Measurements from ENCODE around the gene GPRIN1. TPM values are rescaled to one million over a fixed set of nuclear protein-coding genes. Genes with fewer than 3 reads are reported as not detected.

GPRIN1 gene
- total RNA-seq, 1 experiment from 2014 or later: 8.5 TPM

DNA sequence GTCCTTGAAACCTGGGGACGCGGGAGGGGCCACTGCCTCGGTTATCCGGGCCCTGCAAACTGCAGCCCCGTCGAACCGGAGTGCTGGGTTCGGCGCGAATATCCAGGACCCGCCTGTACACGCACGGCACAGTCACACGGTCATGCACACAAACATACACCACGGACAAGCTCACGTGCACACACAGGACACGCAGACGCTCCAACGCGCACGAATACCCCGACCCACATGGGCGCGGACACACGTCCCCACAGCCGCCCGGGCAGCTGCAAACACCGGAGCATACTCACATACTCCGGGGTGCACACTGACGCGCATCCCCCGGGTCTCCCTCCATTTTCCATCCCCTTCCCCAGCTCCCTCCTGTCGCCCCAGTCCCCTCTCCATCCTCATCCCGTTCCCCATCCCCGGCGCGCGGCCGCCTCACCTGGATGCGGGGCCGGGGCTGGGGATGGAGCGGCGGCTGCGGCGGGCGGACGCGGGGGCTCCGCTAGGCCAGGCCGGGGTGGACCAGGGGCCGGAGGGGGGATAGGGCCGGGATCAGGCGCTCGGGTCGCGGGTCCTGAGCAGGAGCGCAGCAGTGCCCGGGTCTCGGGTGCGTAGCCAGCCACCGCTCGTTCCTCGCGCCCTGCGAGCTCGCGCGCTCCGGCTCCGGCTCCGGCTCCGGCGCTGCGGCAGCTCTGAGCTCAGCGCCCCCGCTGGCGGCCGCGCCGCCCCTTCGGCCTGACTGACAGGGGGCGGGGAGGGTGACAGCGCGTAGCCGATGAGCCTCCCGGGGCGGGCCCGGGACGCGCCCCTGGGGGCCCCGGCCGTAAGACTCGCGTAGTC is 20.1 kb upstream of the GPRIN1 start, which contains the start of the genes EIF4E1B and SNCB:
TSS of gene EIF4E1B (plus strand) at position 823 of the 828 bp plus-strand sequence. CDS start 12,113 bp downstream, outside the sequence.
TSS of gene SNCB (minus strand) at position 682 of the 828 bp plus-strand sequence. CDS start 880 bp downstream, outside the sequence.
- CTCF ChIA-PET: interaction anchor here (0.6 to 3.5 kb wide), 19 partner anchors 8 to 900 kb away, joined by 3 to 22 read pairs (median 4); partner anchors contain the start of genes FAF2, TSPAN17 and ZNF346
- POLR2A ChIA-PET: interaction anchor here (1.0 kb wide), 1 partner anchor 93 kb away, joined by 3 read pairs; the partner anchor contains the start of gene RNF44
- no peaks in the 10 kb centered on the region for H3K36me3 Mint-ChIP-seq
- TF ChIP-seq TP53 (CRISPR knock-in tag; IDR thresholded peaks at IDR 0.05) (peak; percentile 56; the same call in 1 of the 2 replicates), ZNF263 (CRISPR knock-in tag; IDR thresholded peaks at IDR 0.05; ENCODE audit: low read depth) (peak; percentile 52; the same call in 1 of the 2 replicates), ZNF423 (CRISPR knock-in tag; IDR thresholded peaks at IDR 0.05) (peak; percentile 87), ZNF138 (CRISPR knock-in tag; conservative IDR thresholded peaks at IDR 0.05) (no peak), CREM (CRISPR knock-in tag; IDR thresholded peaks at IDR 0.05) (0 out of 2 replicates have a peak, but pooled peaks have one; percentile 8), NFE2L1 (CRISPR knock-in tag; IDR thresholded peaks at IDR 0.05) (0 out of 2 replicates have a peak, but pooled peaks have one; percentile 45), NR3C1 (CRISPR knock-in tag; conservative IDR thresholded peaks at IDR 0.05; ENCODE audit: low read depth) (peak; percentile 75; the same call in 1 of the 2 replicates), ZNF317 (CRISPR knock-in tag; IDR thresholded peaks at IDR 0.05; ENCODE audit: borderline replicate concordance, low read depth) (peak; percentile 41; the same call in 1 of the 2 replicates), CREB1 (CRISPR knock-in tag; IDR thresholded peaks at IDR 0.05) (no peak), NFYB (CRISPR knock-in tag; conservative IDR thresholded peaks at IDR 0.05; ENCODE audit: low read depth) (0 out of 2 replicates have a peak, but pooled peaks have one; percentile 3), ATF1 (CRISPR knock-in tag; IDR thresholded peaks at IDR 0.05) (0 out of 2 replicates have a peak, but pooled peaks have one; percentile 33), ZNF232 (CRISPR knock-in tag; IDR thresholded peaks at IDR 0.05) (0 out of 2 replicates have a peak, but pooled peaks have one; percentile 49), GABPB1 (CRISPR knock-in tag; IDR thresholded peaks at IDR 0.05) (no peak), KAT7 (CRISPR knock-in tag; IDR thresholded peaks at IDR 0.05; ENCODE audit: borderline replicate concordance) (peak; percentile 17; the same call in 1 of the 2 replicates), ZBTB21 (CRISPR knock-in tag; IDR thresholded peaks at IDR 0.05; ENCODE audit: borderline replicate concordance) (peak; percentile 45; the same call in 1 of the 2 replicates), SP1 (CRISPR knock-in tag; conservative IDR thresholded peaks at IDR 0.05) (peak; percentile 80; the same call in 1 of the 2 replicates), FOXK1 (CRISPR knock-in tag; IDR thresholded peaks at IDR 0.05) (0 out of 2 replicates have a peak, but pooled peaks have one; percentile 19), FOXP1 (CRISPR knock-in tag; IDR thresholded peaks at IDR 0.05; ENCODE audit: borderline replicate concordance) (peak; percentile 57), ETV6 (CRISPR knock-in tag; IDR thresholded peaks at IDR 0.05) (peak; percentile 51)
- TF ChIP-seq, protein P1, sequence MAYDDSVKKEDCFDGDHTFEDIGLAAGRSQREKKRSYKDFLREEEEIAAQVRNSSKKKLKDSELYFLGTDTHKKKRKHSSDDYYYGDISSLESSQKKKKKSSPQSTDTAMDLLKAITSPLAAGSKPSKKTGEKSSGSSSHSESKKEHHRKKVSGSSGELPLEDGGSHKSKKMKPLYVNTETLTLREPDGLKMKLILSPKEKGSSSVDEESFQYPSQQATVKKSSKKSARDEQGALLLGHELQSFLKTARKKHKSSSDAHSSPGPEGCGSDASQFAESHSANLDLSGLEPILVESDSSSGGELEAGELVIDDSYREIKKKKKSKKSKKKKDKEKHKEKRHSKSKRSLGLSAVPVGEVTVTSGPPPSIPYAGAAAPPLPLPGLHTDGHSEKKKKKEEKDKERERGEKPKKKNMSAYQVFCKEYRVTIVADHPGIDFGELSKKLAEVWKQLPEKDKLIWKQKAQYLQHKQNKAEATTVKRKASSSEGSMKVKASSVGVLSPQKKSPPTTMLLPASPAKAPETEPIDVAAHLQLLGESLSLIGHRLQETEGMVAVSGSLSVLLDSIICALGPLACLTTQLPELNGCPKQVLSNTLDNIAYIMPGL (CRISPR knock-in tag; IDR thresholded peaks at IDR 0.05): peak; percentile 89
- TF ChIP-seq, protein P2, sequence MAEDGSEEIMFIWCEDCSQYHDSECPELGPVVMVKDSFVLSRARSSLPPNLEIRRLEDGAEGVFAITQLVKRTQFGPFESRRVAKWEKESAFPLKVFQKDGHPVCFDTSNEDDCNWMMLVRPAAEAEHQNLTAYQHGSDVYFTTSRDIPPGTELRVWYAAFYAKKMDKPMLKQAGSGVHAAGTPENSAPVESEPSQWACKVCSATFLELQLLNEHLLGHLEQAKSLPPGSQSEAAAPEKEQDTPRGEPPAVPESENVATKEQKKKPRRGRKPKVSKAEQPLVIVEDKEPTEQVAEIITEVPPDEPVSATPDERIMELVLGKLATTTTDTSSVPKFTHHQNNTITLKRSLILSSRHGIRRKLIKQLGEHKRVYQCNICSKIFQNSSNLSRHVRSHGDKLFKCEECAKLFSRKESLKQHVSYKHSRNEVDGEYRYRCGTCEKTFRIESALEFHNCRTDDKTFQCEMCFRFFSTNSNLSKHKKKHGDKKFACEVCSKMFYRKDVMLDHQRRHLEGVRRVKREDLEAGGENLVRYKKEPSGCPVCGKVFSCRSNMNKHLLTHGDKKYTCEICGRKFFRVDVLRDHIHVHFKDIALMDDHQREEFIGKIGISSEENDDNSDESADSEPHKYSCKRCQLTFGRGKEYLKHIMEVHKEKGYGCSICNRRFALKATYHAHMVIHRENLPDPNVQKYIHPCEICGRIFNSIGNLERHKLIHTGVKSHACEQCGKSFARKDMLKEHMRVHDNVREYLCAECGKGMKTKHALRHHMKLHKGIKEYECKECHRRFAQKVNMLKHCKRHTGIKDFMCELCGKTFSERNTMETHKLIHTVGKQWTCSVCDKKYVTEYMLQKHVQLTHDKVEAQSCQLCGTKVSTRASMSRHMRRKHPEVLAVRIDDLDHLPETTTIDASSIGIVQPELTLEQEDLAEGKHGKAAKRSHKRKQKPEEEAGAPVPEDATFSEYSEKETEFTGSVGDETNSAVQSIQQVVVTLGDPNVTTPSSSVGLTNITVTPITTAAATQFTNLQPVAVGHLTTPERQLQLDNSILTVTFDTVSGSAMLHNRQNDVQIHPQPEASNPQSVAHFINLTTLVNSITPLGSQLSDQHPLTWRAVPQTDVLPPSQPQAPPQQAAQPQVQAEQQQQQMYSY (CRISPR knock-in tag; IDR thresholded peaks at IDR 0.05): peak; percentile 87
- TF ChIP-seq, protein P3, sequence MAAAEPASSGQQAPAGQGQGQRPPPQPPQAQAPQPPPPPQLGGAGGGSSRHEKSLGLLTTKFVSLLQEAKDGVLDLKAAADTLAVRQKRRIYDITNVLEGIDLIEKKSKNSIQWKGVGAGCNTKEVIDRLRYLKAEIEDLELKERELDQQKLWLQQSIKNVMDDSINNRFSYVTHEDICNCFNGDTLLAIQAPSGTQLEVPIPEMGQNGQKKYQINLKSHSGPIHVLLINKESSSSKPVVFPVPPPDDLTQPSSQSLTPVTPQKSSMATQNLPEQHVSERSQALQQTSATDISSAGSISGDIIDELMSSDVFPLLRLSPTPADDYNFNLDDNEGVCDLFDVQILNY (CRISPR knock-in tag; IDR thresholded peaks at IDR 0.05): peak; percentile 87
- TF ChIP-seq, protein P4, sequence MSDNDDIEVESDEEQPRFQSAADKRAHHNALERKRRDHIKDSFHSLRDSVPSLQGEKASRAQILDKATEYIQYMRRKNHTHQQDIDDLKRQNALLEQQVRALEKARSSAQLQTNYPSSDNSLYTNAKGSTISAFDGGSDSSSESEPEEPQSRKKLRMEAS (CRISPR knock-in tag; IDR thresholded peaks at IDR 0.05): peak; percentile 65; the same call in 1 of the 2 replicates
- TF ChIP-seq, protein P5, sequence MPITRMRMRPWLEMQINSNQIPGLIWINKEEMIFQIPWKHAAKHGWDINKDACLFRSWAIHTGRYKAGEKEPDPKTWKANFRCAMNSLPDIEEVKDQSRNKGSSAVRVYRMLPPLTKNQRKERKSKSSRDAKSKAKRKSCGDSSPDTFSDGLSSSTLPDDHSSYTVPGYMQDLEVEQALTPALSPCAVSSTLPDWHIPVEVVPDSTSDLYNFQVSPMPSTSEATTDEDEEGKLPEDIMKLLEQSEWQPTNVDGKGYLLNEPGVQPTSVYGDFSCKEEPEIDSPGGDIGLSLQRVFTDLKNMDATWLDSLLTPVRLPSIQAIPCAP (CRISPR knock-in tag; IDR thresholded peaks at IDR 0.05): no peak
- TF ChIP-seq, protein P6, sequence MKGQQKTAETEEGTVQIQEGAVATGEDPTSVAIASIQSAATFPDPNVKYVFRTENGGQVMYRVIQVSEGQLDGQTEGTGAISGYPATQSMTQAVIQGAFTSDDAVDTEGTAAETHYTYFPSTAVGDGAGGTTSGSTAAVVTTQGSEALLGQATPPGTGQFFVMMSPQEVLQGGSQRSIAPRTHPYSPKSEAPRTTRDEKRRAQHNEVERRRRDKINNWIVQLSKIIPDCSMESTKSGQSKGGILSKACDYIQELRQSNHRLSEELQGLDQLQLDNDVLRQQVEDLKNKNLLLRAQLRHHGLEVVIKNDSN (CRISPR knock-in tag; IDR thresholded peaks at IDR 0.05): no peak
- TF ChIP-seq, protein P7, sequence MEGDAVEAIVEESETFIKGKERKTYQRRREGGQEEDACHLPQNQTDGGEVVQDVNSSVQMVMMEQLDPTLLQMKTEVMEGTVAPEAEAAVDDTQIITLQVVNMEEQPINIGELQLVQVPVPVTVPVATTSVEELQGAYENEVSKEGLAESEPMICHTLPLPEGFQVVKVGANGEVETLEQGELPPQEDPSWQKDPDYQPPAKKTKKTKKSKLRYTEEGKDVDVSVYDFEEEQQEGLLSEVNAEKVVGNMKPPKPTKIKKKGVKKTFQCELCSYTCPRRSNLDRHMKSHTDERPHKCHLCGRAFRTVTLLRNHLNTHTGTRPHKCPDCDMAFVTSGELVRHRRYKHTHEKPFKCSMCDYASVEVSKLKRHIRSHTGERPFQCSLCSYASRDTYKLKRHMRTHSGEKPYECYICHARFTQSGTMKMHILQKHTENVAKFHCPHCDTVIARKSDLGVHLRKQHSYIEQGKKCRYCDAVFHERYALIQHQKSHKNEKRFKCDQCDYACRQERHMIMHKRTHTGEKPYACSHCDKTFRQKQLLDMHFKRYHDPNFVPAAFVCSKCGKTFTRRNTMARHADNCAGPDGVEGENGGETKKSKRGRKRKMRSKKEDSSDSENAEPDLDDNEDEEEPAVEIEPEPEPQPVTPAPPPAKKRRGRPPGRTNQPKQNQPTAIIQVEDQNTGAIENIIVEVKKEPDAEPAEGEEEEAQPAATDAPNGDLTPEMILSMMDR (IDR thresholded peaks at IDR 0.05): no peak
- peak; percentile 63 for ATAC-seq
- no peak within 1 kb of the TSS for H3K27ac Mint-ChIP-seq
- H3K4me1 Mint-ChIP-seq: peaks cover 39% of the 10 kb centered on the region
- H3K4me3 Mint-ChIP-seq: peak within 1 kb of the TSS; percentile 76
- DNase-seq (ENCODE audit: low spot score): peak; percentile 72
- H3K9me3 Mint-ChIP-seq: peaks cover 2% of the 10 kb centered on the region
- H3K27me3 Mint-ChIP-seq (ENCODE audit: low read depth): peaks cover 54% of the 10 kb centered on the region

Measured in WTC11 (cell line).